Measurements from ENCODE around the gene SRSF12. TPM values are rescaled to one million over a fixed set of nuclear protein-coding genes. Genes with fewer than 3 reads are reported as not detected.
"Not testable (repeated sequence)": the region's sequence is repeated elsewhere in the genome, so short reads cannot be mapped to it uniquely, and the experiment has no call there.

Gene SRSF12
- polyA plus RNA-seq, 1 donor = 20.1 TPM

- no peak for DNase-seq
Measured at GRCh38 chr6:89132057-89132456, 14.2 kb upstream of the SRSF12 start.

DNA sequence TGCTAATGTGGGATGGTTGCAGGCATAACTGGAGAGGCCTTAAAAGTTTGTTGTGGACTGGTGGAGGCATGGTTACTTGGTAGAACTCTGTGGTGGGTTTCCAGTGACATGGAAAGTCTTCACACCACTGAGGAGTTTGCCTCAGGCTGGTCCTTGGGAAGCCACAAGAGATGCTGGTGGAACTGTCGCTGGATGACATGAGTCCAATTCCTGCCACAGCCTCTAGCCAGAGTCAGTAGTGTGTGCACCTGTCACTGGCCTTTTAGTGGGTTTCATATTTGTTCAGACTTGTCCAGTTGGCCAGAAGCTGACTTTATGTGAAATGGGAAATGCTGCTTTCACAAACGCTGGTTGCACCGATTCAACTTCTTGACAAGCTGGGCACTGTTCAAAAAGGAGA, 13.7 kb upstream of the SRSF12 start:
- no peak for DNase-seq

DNA sequence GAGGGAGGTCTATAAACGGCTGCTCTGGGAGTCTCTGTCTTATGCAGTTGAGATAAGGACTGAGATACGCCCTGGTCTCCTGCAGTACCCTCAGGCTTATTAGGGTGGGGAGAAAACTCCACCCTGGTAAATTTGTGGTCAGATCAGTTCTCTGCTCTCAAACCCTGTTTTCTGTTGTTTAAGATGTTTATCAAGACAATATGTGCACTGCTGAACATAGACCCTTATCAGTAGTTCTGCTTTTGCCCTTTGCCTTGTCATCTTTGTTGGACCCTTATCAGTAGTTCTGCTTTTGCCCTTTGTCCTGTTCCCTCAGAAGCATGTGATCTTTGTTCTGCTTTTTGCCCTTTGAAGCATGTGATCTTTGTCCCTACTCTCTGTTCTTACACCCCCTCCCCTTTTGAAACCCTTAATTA, 10.4 kb upstream of the SRSF12 start:
- not testable (repeated sequence) for DNase-seq

DNA sequence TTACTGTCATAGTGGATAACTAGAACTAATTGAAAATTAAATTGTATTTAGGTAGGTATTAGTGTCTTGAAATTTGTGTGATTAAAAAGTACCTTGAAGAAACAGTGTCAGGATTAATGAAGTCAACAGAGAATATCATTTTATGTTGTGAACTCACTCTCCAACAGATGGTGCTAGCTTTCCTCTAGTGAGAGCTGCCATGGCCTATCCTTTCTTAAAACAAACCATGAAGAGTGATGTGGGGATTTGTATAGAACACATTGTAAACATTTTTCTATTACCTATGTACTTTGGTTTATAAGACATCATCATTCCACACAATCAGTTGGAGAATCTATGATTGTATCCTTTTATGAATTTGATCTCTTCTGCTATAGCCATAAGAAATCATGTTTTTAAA, 4.8 kb upstream of the SRSF12 start:
- peak; percentile 31 for DNase-seq

DNA sequence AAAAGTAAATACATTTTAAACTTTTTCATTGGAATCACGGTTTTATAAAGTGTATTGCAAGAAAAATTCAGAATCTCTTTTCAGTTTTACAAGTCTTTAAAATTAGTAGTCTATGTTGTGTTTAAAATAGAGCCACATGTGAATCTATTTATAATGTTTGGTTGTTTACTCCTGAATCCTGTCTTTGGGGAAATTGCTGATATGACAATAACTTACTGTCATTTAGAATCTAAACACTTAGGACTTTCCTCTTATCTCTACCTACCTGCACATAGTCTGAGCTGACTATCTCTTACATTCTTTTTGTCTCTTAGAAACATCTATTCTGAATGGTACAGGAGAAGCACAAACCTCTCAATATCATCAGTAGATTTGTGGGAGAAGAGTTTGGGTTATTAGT, 4.1 kb upstream of the SRSF12 start:
- no peak for DNase-seq

- DNase-seq = no peak
Measured at GRCh38 chr6:89120371-89120770, 2.5 kb upstream of the SRSF12 start.

GRCh38 chr6:89118931-89119330, 1.1 kb upstream of the SRSF12 start:
- DNase-seq = no peak

- no peak for DNase-seq
Measured at GRCh38 chr6:89116702-89117101, 1.2 kb downstream of the SRSF12 start.

DNA sequence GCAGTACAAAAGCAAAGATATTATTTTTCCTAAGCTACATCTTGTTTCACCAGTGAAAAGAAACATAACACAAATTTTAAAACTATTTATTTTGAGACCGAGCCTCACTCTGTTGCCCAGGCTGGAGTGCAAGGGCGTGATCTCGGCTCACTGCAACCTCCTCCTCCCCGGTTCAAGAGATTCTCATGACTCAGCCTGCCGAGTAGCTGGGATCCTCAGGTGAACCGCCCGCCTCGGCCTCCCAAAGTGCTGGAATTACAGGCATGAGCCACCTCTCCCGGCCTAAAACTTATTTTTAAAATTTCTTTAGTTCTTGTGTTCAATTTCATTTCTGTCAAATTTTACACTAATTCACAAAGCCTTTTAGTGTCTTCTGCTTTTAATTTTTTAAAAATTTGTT, 5.9 kb downstream of the SRSF12 start:
- DNase-seq = no peak

DNA sequence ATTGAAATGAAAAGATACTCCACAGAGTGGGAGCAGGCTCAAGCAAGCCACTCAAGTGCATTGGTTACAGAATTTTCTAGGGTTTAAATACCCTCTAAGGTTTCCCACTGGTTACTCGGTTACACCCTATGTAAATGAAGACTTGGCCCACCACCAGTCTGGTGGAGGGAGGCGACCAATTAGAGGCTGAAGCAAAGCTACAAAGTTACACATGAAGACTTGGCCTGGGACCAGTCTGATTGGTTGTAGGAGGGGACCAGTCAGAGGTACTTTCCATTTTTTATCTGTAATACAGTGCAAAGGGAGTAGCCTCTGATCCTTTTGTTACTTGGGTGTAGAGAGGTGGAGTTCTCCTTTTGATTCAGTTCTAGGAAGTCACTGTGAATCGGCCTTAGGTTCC, 7.6 kb downstream of the SRSF12 start:
- no peak for DNase-seq

GRCh38 chr6:89100114-89100513, 17.8 kb downstream of the SRSF12 start:
- DNase-seq = no peak

GRCh38 chr6:89098461-89098860, 19.4 kb downstream of the SRSF12 start:
- DNase-seq = no peak

DNA sequence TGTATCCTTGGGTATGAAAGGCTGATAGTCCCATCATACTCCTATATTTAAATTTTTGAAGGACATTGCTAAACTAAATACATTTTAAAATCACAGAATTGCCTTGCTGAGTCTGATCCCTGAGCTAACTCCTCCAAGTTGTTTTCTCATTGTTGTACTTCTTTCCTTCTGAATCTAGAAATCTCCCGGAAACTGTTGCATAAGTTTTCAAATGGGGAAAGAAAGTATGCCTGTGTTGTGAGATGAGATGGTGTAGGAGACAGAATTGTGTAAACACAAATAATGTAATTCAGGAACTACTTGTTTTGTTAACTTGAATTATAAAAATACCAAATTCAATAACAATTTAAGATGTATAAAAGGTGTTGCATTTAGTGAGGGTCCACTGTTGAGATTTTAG, 30.0 kb downstream of the SRSF12 start:
- no peak for DNase-seq

DNA sequence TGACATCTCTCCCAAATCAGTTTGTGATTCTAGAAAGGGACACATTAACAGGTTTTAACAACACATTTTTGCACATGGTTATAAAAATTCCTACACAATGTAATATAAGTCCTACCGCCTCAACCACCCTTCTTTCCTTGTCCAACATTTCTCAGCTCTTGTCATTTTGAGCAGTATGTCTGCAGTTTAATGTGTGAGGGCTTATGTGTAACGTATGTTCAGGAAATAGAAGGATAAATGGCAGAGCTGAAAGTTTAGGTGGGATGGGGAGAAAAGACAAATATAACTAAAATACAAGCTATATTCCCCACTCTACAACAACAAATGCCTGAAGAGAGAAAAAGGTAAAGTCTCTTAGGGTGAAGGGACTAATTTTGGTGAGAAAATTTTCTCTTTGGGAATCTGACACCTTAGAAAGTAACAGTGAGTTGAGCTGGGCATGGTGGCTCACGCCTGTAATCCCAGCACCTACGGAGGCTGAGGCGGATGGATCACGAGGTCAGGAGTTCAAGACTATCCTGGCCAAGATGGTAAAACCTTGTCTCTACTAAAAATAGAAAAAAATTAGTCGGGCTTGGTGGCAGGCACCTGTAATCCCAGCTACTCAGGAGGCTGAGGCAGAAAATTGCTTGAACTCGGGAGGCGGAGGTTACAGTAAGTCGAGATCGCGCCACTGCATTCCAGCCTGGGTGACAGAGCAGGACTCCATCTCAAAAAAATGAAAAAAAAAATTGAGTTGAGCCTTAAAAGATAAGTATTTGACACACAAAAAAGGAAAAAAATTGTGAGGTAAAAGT, 32.3 kb downstream of the SRSF12 start:
- DNase-seq = no peak

DNA sequence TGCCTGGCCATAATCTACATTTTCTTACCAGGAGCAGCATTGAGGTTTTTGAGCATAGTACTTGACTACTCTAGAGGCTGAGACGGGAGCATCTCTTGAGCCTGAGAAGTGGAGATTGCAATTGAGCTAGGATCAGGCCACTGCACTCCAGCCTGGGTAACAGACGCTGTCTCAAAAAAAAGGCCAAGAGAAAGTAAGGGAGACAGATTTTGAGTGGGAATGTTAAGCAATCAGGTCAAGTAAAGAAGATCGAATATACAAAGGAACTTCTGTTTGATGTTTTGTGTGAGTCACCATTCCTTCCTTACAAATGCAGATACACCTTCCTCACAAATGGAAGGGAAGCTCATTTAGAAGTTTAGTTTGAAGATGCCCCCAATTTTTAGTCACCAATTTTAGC, 32.9 kb downstream of the SRSF12 start:
- DNase-seq = no peak

DNA sequence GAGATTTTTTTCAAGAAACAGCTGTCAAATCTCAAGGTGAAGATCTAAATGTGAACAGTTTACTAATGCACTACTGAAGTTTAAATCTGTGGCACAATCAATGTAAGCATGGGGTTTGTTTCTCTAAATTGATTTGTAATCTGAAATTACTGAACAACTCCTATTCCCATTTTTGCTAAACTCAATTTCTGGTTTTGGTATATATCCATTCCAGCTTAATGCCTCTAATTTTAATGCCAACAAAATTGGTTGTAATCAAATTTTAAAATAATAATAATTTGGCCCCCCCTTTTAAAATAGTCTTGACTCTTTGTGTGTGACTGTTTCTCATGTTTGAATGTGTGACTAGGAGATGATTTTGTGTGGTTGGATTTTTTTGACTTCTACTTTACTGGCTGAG, 33.3 kb downstream of the SRSF12 start:
- DNase-seq = no peak

DNA sequence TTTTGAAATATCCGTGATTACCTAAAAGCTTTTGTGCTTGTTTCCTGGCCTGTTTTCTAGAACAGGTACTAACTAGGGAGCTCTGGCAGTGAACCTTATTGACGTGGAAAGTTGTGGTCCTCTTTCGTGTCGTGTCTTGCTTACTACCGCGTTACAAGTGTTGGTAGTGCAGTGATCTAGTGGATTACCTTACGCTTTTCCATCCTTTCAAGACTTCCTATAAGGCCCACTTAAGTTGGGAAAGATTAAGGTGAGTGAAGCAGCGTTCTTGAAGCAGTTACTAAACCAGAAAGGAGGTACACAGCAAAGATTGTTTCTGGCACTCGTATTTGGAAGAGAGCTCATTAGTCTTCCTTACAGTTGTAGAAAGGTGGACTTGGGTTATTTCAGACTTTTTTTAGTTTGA, 35.4 kb downstream of the SRSF12 start:
- DNase-seq = peak; percentile 46

GRCh38 chr6:89081423-89082322, 36.2 kb downstream of the SRSF12 start:
- peak; percentile 98 for DNase-seq

DNA sequence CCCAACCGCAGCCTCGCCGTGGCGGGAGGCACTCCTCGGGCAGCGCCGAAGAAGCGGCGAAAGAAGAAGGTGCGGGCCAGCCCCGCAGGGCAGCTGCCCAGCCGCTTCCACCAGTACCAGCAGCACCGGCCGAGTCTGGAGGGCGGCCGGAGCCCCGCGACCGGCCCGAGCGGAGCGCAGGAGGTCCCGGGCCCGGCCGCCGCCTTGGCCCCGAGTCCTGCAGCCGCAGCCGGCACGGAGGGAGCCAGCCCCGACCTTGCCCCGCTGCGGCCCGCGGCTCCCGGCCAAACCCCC, 36.8 kb downstream of the SRSF12 start:
- peak; percentile 13 for DNase-seq

GRCh38 chr6:89080281-89081128, 37.4 kb downstream of the SRSF12 start, which contains the start of gene PNRC1:
PNRC1 (plus strand) TSS chr6:89080751; CDS start chr6:89080895, 144 bp downstream.
- peak; percentile 99 for DNase-seq

GRCh38 chr6:89079511-89080234, 38.2 kb downstream of the SRSF12 start:
- DNase-seq = peak; percentile 82

- DNase-seq = no peak
Measured at GRCh38 chr6:89073840-89074239, 44.0 kb downstream of the SRSF12 start.

Data from left kidney (tissue), 2 donors.